ENCODE results near the gene MYO15B.
"Not testable (repeated sequence)": the region's sequence is repeated elsewhere in the genome, so short reads cannot be mapped to it uniquely, and the experiment has no call there.

Gene MYO15B

DNA sequence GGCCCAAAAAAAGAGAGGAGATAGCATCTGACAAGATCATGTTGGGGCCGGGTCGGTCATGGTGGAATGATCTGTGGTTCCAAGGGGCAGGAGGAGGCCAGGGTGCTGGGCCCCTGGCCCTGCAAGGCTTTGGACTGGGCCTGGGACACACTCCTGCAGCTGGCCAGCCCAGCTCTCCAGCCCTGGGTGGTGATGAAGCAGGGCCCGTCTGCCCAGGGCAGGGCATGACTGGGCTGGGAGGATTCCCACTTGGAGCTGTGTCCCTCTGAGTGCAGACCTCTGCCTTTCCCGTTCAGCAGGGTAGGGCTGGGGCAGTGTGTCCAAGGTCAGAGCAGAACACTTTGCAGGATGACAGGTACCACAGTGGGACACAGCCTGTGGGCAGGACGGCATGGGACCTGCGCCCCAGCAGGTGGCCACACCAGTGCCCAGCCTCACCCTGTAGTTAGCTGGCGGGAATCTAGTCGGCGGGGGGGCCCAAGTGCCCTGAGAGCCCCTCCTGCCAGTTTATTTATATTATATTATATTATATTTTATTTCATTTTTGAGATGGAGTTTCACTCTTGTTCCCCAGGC is 27.6 kb upstream of the MYO15B start:
- no peak for DNase-seq

DNA sequence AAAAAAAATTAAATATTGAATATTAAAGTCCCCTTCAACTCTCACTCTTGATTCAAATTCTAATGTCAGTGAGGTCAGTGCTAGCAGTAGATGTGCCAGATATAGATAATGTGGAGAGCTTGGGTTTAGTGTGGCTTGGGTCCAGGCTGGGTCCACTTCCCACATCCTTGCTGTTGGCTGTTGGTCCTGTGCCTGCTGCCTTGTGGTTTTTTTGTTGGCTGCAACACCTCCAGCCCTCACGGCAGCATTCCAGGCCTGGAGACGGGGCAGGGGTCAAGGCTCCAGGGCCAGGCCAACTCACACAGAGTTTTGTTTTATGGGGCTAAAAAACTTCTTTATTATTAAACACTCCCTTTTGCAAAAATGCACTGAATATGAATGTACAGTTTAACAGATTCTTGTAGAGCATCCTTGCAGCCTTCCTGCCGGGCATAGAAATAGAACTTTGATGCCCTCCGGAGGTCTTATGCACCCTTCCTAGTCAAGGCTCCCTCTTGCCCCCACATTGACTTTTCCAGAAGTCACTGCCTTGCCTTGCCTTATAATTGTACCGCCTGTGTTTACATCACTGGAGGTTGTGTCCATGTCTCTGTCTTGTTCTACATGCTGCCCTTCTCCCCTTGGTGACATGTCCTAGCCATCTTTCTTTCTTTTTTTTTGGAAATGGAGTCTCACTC is 25.5 kb upstream of the MYO15B start:
- DNase-seq, result no peak

DNA sequence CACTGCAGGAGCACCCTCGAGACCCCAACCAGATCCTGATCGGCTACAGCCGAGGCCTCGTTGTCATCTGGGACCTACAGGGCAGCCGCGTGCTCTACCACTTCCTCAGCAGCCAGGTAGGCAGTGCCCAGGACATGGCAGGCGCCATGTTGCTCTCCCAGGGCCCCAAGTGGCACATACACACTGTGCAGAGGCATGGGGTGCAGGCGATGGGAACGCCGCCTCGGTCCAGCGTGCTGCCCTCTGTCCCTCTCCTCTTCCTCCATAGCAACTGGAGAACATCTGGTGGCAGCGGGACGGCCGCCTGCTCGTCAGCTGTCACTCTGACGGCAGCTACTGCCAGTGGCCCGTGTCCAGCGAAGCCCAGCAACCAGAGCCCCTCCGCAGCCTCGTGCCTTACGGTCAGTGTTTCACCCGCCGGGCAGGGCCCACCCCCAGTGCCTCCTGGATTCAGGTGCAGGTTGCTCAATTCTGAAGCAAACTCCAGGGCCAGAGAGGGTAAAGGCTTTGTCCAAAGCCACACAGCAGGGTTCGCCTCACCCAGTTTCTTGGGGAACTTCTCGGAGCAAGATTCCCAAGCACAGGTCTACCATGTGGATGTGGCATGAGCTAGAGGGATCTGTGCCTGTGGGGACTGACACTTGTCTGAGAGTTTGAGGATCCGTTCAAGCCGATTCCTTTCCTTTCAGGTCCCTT is 24.4 kb upstream of the MYO15B start:
- DNase-seq, result no peak

DNA sequence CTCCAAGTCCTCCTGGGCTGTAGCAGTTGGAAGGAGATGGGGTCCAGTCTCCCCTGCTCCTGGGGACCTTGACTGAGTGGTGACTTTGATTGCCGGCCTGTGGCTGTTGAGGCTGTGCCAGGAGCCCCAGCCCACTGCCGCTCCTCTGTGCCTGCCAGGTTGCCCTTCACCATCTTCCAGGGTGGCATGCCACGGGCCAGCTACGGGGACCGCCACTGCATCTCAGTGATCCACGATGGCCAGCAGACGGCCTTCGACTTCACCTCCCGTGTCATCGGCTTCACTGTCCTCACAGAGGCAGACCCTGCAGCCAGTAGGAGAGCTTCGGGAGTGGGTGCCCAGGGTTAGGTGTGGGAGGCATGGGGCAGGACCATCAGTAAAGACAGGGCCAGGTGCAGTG is 23.4 kb upstream of the MYO15B start:
- DNase-seq, result no peak

DNA sequence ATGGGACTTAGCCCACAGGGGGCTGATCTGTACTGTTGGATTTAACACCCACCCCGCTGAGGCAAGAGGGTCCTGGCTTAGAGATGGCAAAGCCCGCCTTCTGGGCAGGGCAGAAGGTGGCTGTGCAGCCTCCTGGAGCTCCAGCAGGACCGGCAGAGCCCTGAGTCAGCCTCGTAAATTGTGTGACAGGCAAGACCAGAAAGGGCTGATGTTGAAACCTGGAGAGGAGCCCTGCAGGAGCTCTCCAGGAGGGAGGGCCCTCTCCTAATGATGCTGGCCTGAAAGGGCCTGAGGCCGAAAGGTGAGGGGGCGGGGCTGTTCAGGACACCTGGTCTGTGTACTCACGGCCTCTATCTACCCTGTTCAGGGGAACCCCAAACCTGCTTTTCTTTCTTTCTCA is 22.5 kb upstream of the MYO15B start:
- DNase-seq, result no peak

DNA sequence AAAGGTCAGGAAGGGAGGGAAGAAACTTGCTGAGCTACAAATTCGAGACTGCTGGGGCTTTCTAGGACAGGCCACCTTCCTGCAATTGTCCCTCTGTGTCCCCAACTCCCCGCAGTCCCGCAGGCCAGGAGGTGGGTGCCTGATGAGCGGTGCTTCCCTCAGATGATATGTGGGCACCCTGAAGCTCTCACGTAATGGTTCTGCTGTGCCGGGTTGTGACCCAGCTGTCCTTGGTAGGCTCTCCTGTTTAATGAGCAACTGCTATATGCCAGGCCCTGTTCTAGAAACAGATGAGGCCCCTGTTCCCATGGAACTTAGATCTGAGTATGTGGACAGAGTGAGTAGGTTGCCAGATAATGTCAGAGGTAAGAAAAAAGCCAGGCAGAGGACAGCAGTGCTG is 22.0 kb upstream of the MYO15B start:
- no peak for DNase-seq

DNA sequence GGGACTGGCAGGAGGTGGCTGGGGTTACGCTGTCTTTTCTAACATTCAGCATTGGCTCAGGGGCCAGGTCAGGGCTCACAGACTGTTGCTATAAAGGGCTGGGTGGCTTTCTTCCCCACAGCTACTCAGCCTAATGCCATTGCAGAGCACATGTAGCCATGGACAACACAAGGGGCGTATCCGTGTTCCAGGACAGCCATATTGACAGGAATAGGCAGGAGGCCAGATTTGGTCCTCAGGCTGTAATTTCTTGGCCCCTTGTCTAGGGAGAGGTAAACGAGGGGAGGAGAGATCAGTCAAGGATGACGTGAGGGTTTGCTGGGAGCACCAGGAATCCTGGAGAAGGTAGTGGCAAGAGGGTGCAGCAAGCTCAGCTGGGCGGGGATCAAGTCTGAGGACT is 21.2 kb upstream of the MYO15B start:
- no peak for DNase-seq

DNA sequence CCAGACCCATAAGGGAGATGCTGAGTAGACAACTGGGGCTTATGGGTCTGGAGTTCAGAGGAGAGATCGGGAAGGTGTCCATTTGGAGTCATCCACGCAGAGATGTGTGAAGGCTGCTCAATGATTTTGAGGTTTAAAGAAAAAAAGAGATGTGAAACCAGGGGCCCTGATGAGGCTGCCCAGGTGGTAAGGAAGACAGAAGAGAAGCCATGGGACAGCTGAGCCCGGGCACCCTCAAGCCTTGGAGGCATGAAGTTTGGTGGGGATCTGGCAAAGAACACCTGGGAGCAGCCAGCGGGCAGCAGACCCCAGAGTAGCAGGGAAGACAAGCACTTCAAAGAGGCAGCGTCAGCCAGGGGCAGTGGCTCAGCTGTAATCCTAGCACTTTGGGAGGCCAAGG is 20.8 kb upstream of the MYO15B start:
- DNase-seq, result no peak

DNA sequence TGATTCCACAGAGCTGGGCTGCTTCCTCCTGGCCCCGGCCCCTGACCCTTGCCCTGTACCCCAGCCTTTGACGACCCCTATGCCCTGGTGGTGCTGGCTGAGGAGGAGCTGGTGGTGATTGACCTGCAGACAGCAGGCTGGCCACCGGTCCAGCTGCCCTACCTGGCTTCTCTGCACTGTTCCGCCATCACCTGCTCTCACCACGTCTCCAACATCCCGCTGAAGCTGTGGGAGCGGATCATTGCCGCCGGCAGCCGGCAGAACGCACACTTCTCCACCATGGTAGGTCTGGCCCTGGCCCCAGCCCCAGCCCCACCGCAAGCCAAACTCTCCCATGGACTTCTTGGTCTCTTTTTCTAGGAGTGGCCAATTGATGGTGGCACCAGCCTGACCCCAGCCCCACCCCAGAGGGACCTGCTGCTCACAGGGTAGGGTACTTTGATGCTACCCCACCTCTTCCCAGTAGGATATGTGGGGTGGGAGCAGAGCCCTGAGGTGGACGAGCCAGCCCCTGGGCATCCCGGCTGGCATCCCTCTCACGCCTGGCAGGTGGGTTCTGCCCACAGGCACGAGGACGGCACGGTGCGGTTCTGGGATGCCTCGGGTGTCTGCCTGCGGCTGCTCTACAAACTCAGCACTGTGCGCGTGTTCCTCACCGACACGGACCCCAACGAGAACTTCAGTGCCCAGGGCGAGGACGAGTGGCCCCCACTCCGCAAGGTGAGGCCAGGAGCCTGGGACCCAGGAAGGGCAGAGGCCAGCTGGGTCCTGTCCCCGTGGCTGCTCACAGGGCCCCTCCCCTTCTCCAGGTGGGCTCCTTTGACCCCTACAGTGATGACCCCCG is 19.0 kb upstream of the MYO15B start:
- DNase-seq, result no peak

DNA sequence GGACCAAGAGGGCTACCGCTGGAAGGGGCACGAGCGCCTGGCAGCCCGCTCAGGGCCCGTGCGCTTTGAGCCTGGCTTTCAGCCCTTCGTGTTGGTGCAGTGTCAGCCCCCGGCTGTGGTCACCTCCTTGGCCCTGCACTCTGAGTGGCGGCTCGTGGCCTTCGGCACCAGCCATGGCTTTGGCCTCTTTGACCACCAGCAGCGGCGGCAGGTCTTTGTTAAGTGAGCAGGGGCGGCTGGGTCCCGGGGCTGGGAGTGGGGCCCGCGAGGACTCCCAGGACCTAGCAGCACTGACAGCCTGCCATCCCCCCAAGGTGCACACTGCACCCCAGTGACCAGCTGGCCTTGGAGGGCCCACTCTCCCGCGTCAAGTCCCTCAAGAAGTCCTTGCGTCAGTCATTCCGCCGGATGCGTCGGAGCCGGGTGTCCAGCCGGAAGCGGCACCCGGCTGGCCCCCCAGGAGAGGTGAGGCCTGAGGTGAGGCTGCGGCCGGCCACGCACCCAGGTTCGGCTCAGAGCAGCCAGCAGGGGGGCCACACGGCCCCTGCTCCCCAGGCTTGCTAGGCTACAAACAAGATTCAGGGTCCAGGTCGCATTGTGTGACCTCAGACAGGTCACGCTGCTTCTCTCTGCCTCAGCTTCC is 17.4 kb upstream of the MYO15B start:
- no peak for DNase-seq

DNA sequence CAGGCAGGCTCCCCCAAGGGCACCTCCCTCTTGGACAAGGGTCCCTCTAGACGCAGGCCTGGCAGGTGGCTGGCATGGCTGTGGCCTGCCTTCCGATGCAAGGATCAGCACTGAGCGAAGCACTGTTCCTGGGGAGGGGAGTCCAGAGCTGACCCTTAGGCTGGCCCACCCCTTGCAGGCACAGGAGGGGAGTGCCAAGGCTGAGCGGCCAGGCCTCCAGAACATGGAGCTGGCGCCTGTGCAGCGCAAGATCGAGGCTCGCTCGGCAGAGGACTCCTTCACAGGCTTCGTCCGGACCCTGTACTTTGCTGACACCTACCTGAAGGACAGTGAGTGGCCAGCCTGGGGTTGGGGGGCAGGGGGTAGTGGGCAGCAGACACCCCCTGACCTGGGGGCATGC is 16.8 kb upstream of the MYO15B start:
- DNase-seq, result no peak

DNA sequence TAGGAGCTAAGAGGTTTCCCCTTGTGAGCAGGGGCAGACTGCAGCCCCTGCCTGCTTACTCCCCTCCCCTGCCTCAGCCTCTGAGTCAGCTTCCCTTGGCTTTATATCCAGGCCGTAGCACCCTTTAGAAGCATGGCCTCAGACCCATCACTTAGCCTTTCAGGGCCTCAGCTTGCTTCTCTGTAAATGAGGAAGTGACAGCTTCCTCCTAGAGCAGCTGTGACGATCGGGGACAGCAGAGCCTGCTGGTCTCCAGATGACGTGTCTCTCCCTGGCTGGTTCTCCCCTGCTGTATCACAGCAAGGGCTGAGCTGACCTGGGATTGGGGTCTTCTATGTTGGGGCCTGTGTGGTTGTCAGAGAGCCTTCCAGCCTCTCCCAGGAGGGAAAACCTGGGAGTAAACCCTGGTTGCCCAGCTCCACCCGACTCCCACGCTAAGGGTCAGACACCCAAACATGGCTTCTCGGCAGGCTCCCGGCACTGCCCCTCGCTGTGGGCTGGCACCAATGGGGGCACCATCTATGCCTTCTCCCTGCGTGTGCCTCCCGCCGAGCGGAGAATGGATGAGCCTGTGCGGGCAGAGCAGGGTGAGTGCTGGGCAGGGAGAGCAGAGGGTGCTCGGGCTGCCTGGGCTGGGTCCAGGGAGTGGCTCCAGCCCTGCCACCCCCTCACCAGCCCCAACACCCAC is 16.3 kb upstream of the MYO15B start:
- no peak for DNase-seq

DNA sequence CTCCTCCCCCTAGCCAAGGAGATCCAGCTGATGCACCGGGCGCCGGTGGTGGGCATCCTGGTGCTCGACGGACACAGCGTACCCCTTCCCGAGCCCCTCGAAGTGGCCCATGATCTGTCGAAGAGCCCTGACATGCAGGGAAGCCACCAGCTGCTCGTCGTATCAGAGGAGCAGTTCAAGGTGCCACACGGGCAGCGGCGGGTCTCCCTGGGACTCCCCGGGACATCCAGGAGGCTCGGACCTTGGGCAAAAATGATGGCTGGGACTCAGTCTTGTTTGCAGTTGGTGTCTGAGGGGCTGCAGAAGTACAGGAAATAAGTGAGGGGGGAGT is 15.8 kb upstream of the MYO15B start:
- DNase-seq, result no peak

DNA sequence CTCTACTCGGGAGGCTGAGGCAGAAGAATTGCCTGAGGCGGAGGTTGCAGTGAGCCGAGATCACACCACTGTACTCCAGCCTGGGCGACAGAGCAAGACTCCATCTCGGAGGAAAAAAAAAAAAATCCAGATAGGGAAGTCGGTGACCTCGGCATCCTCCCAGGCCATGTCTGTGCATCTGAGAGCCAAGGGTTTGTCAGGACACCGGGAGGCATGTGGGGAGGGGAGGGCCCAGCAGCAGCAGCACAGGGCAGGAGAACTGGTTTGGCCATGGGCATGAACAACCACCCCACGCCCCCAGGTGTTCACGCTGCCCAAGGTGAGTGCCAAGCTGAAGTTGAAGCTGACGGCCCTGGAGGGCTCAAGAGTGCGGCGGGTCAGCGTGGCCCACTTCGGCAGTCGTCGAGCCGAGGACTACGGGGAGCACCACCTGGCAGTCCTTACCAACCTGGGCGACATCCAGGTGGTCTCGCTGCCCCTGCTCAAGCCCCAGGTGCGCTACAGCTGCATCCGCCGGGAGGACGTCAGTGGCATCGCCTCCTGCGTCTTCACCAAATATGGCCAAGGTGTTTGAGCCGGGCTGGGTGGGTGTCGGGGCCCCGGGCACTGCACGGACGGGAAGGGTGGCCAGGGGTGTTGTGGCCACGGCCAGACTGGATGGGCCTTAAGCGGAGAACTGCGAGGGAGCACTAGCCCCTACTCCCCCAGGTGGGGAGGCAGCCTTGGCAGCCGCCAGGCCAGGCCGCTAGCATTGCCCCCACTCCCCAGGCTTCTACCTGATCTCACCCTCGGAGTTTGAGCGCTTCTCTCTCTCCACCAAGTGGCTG is 14.7 kb upstream of the MYO15B start:
- DNase-seq, result no peak

DNA sequence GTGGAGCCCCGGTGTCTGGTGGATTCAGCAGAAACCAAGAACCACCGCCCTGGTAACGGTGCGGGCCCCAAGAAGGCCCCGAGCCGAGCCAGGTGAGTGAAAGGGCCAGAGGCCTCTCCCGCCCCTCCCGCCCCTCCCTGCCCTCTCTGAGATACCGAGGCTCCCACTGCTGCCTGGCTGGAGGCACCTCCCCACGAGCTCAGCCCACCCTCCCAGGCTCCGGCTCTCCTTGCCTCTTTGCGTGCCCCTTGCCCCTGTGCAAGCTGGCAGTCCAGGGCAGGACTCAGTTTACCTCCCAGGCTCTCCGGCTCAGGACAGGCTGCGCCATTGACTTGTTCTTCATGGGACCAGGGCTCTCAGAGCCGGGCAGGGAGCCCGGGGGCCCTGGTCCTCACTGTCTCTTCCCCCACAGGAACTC is 14.1 kb upstream of the MYO15B start:
- no peak for DNase-seq

DNA sequence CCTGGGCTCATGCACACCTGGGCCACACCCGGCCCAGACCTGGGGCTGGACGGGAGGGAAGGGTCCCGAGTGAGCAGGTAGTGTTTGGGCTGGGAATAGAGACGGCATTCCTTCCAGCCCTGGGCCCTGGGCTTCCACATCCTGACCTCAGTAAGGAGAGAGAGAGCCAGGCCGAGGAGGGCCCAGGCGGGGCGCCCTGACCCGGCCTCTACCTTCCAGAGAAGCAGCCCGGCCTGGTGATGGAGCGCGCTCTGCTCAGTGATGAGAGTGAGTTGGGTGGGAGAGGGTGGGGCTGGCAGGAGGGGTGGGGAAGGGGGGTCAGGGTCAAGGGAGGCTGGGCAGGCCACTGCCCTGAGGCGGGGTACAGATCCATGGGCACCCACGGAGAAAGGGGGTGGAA is 13.6 kb upstream of the MYO15B start:
- DNase-seq, result no peak

DNA sequence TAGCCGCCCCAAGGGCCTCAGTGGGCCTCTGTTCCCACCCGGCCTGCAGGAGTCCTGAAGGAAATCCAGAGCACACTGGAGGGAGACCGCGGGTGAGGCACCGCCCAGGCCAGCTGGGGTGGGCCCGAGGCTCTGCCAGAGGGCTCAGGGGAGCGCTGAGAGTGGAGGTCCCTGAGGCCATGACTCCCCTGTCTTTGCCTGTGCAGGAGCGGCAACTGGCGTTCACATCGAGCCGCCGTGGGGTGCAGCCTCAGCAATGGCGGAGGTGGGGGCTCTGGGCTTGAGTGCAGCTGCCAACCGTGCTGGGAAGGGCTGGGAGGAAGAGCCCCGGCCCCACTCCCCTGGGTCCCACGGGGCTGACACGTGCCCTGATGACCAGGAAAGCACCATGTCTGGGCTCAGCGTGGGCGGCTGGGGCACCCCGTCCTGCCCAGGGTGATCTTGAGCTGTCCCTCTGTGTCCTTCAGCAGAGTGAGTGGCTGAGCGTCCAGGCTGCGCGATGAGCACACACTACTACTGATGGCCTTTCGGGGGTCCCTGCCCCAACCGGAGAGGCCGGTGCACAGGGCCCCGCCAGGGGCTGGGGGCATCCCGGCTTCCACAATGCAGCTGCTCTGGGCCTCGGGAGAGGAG is 13.1 kb upstream of the MYO15B start:
- no peak for DNase-seq

DNA sequence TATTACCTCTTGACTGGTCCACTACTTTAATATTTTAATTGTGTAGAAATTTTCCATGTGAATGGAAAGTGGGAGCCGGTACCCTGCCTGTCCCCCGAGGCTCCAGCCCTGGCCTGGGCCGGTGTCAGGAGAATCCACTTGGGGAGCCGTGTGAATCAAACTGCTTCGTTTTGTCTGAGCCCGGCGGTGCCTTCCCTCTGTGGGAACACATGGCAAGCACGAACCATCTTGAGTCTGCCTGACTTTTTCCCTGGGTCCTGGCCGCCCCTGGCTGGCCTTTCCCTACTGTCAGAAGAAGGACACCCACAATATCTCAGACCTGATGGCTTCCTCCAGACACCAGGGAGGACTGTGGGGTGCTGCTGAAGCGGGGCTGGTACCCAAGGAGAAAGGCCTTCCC is 12.4 kb upstream of the MYO15B start:
- DNase-seq, result no peak

DNA sequence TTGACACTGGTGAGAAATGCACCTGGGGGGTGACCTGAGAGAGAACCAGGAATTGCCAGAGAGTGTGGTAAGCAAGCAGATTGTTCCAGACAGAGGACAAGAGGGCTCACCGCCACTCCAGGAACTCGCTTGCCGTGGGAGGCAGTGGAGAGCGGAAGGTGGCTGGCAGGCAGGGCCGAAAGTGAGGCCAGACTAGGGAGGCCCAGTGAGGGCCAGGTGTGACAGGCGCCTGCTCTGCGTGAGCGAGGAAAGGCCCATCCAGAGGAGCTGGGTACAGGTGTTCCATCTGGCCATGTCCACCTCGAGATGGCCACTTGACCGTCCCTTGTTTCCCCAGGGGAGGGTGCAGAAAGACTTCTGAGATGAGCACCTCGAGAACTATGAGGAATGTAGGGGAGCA is 11.9 kb upstream of the MYO15B start:
- DNase-seq, result no peak

DNA sequence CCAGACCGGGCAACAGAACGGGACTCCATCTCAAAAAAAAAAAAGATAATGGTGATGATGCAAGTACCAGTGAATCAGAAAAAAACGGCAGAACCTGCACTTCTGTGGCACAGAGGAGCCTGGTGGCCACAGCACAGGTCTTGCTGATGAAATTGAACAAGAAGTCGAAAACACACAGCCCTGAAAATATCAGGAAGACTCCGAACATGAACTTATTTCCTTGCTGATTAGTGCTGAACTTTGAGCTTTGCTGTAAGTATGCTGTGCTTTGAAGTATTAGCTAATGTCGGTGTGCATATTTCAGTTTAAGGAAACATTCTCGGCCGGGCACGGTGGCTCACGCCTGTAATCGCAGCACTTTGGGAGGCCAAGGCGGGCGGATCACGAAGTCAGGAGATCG is 10.9 kb upstream of the MYO15B start:
- no peak for DNase-seq

DNA sequence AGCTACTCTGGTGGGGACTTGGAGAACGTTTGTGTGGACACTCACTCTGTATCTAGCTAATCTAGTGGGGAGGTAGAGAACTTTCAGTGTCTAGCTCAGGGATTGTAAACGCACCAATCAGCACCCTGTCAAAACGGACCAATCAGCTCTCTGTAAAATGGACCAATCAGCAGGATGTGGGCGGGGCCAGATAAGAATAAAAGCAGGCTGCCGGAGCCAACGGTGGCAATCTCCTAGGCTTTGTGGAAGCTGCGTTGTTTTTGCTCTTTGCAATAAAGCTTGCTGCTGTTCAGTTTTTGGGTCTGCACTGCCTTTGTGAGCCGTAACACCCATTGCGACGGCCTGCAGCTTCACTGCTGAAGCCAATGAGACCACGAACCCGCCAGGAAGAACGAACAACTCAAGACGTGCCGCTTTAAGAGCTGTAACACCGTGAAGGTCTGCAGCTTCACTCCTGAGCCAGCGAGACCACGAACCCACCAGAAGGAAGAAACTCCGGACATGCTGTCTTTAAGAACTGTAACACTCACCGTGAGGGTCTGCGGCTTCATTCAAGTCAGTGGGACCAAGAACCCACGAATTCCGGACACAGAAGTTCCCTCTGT is 6.4 kb upstream of the MYO15B start:
- not testable (repeated sequence) for DNase-seq
